AG20443 (cell line): ENCODE data around the gene PTGES.
"Not testable (repeated sequence)": the region's sequence is repeated elsewhere in the genome, so short reads cannot be mapped to it uniquely, and the experiment has no call there.

ENCODE experiments used
- DNase-seq: peaks from one replicate; pipeline ENCODE4 v3.0.0; 2012; ENCODE audit warnings: low spot score, mixed read lengths

Gene PTGES

GRCh38 chr9:129770741-129771140 lies 17.9 kb upstream of the PTGES start:
- DNase-seq, result no peak

GRCh38 chr9:129769669-129770068 lies 16.8 kb upstream of the PTGES start:
- no peak for DNase-seq

- no peak for DNase-seq
These were observed 15.6 kb upstream of the PTGES start for GRCh38 chr9:129768486-129768885.

- no peak for DNase-seq
These were observed 13.0 kb upstream of the PTGES start for GRCh38 chr9:129765764-129766317.

GRCh38 chr9:129762985-129763926 lies 10.4 kb upstream of the PTGES start:
- peak; percentile 49 for DNase-seq

- peak; percentile 69 for DNase-seq
These were observed 9.6 kb upstream of the PTGES start for GRCh38 chr9:129762370-129762984.

- DNase-seq, result peak; percentile 64
These were observed 9.1 kb upstream of the PTGES start for GRCh38 chr9:129761901-129762369.

- peak; percentile 61 for DNase-seq
These were observed 8.6 kb upstream of the PTGES start for GRCh38 chr9:129761293-129761900.

GRCh38 chr9:129760784-129761183 lies 7.9 kb upstream of the PTGES start:
- not testable (repeated sequence) for DNase-seq

GRCh38 chr9:129759804-129760502 lies 7.1 kb upstream of the PTGES start:
- no peak for DNase-seq

GRCh38 chr9:129759319-129759718 lies 6.5 kb upstream of the PTGES start:
- no peak for DNase-seq

- DNase-seq, result peak; percentile 51
These were observed 4.2 kb upstream of the PTGES start for GRCh38 chr9:129757045-129757444.

GRCh38 chr9:129756191-129756590 lies 3.3 kb upstream of the PTGES start:
- no peak for DNase-seq

GRCh38 chr9:129755151-129755550 lies 2.3 kb upstream of the PTGES start:
- no peak for DNase-seq

GRCh38 chr9:129751841-129752801 lies 721 bp downstream of the PTGES start:
- DNase-seq, result no peak

- peak; percentile 81 for DNase-seq
These were observed 2.7 kb downstream of the PTGES start for GRCh38 chr9:129750013-129750638.

- no peak for DNase-seq
These were observed 3.3 kb downstream of the PTGES start for GRCh38 chr9:129749575-129749974.

GRCh38 chr9:129749052-129749451 lies 3.8 kb downstream of the PTGES start:
- not testable (repeated sequence) for DNase-seq

- no peak for DNase-seq
These were observed 4.6 kb downstream of the PTGES start for GRCh38 chr9:129748249-129748648.
